GM12801 (cell line): ENCODE measurements around the gene LATS2.

Source experiments
- TF ChIP-seq, protein P1 (sequence below): IDR thresholded peaks from one replicate; pipeline ENCODE4 v1.5.1; 2011; ENCODE audit warnings: control low read depth; ENCODE audit not compliant: insufficient read length; ENCODE audit errors: extremely low read depth

The LATS2 gene

DNA sequence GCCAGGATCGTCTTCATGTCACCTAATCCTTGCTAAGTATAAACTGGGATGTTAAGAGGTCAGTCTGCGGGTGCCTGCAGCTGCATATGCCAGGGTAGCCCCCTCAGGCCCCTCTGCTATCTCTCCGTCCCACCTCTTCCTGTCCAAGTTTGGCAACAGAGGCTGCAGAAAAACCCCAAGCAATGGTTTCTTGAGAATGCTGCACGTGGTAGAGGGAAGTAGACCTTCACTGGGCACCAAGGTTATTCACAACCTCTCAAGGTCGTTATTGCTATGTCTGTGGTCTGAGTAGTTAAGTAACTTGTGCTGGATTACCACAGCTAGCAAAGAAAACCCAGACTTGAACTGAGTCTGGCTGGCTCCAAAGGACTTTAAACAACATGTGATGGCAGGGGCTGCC lies 81.0 kb downstream of the LATS2 start:
- TF ChIP-seq, protein P1, sequence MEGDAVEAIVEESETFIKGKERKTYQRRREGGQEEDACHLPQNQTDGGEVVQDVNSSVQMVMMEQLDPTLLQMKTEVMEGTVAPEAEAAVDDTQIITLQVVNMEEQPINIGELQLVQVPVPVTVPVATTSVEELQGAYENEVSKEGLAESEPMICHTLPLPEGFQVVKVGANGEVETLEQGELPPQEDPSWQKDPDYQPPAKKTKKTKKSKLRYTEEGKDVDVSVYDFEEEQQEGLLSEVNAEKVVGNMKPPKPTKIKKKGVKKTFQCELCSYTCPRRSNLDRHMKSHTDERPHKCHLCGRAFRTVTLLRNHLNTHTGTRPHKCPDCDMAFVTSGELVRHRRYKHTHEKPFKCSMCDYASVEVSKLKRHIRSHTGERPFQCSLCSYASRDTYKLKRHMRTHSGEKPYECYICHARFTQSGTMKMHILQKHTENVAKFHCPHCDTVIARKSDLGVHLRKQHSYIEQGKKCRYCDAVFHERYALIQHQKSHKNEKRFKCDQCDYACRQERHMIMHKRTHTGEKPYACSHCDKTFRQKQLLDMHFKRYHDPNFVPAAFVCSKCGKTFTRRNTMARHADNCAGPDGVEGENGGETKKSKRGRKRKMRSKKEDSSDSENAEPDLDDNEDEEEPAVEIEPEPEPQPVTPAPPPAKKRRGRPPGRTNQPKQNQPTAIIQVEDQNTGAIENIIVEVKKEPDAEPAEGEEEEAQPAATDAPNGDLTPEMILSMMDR, result no peak

DNA sequence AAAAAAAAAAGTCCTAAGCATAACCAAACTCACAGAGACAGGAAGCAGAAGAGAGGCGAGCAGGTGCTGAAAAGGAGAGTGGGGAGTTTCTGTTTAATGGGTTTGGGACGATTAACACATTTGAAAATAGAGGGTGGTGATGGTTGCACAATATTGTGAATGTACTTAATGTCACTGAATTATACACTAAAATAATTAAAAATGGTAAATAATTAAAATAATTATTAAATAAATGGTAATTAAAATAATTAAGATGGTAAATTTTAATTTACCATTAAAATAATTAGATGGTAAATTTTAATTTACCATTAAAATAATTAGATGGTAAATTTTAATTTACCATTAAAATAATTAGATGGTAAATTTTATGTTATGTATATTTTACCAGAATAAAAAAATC lies 84.0 kb downstream of the LATS2 start:
- TF ChIP-seq, protein P1, result no peak

DNA sequence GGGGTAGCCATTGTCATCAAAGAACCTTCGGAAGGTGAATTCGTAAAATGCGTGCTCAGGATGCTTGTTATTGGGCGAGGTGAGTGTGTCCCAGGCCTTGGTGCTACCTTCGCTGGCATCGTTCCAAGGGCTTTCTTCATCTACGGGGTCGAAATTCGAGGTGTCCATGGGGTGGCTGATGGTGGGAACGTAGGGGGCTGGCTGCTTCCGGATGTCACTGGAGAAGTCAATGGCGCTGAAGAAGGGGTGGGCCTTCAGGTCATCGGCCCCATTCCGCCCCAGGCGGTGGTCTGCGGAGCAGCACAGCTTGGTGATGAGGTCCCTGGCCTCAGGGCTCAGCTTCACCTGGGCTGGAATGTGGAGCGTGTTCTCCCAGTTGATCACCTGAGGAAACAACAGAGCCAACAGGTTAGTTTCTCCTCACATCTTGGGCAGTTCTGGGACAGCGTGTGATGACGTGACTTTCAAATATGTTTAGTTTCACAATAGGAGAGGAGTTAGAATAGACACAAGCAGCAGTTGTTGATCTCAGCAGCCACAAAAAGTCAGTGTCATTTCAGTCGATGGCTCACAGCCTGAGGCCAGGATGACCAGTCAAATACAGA lies 86.3 kb downstream of the LATS2 start:
- TF ChIP-seq, protein P1, result no peak

DNA sequence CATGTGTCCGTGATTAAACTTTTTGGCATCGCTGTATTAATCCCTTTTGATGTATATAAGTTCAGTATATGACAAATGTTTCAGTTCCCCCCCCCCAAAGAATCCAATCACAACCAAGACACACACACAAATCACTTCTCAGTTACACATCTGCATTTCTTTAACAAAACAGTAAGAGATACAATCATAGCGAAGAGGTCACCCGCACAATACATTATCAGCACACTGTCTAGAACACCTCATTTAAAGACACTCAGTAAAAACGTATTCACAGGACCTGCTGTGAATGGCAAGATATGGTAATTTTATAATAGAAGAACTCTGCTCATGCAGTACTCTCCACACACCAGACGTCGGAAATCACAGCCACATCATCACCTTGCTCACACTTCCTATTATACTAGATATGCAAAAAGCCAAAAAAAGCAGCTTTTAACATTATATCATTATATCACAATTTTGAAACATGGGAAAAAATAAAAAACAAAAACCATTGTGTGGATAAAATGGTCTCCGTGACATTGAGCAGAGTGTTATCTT lies 87.4 kb downstream of the LATS2 start:
- TF ChIP-seq, protein P1, result no peak

DNA sequence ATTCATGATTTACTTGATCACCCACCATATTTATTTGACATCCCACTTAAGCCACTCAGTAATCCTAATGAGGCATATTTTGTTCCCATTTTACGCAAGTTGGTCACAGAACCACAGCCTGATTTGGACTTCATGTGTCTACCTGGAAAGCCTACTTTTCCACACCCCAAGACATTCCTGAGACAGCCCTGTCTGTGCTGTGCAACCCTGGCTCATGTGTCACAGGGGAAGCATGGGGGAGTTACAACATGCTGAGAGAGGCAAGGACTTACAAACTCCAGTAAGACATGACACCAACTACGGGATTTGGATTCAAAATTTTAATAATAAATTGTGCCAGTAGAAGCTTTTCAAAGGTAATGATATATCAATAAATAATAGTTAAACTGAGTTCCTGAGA lies 88.7 kb downstream of the LATS2 start:
- TF ChIP-seq, protein P1, result no peak

DNA sequence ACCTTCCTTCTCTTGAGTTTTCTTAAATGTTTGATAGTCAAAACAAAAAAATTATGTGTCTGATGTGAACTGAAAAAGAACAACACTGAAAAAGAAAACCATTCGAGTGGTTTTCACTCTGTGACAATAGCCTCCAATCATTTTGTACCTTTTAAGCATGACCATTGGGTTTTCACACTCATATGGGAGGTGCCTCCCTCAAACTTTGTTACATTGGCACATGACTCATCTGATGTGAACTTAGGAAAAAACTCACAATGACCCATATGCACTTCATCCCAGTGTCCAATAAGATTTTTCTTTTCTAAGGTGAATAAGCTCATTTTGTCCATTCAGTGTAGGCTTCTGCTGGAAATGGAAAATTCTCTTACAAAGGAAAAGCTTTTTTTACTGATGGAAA lies 92.2 kb downstream of the LATS2 start:
- TF ChIP-seq, protein P1, result no peak

DNA sequence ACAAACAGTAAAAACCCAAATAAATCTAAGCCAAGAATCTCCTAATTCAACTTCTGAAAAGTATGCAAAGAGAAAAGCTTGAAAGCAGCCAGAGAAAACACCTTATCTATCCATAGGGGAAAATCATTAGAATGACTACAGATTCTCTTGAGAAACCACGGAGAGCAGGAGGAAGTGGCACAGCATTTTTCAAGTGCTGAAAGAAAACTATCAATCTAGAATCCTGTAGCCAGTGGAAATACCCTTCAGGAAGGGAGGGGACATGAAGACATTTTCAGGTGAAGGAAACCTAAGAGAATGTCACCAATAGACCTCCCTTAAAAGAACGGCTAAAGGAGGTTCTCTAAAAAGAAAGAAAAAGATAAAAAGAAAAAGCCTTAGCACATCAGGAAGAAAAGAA lies 92.6 kb downstream of the LATS2 start:
- TF ChIP-seq, protein P1, result no peak

DNA sequence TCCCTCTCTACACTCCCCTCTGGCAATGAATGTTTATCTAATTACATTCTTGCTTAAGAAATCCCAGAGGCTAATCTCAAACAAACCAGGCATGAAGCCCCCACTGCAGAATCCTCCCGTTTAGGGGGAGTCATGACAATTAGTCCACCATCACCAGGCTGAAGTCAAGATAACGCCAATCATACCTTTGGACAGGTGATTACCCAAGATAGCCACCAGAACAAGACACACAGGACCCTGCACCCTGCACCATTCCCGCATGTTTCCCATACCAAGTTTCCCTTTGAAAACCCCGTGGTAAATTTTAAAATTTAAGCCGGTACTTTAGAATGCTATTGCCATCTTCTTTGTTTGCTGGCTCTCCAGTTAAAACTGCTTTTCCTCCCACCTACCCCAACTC lies 94.0 kb downstream of the LATS2 start:
- TF ChIP-seq, protein P1, result no peak
